Cardiac muscle cell (in vitro differentiated cells and primary cell): ENCODE measurements around the gene SLC25A30. TPM values are rescaled to one million over a fixed set of nuclear protein-coding genes. Genes with fewer than 3 reads are reported as not detected.

ENCODE experiments used
- DNase-seq, 2 donors: peaks; one replicate each; pipeline versions ENCODE4 v3.0.0 to v3.0.0-alpha.2; 2010 to 2017; ENCODE audit warnings: low read depth in 1 of 2, low spot score in 1 of 2
- H3K27ac ChIP-seq: fragments of 200-600 bp; sonication (generic); 2 replicates; pipeline ENCODE4 v1.5.1; 2016
- H3K27me3 ChIP-seq: fragments of 200-600 bp; sonication (generic); 2 replicates; pipeline ENCODE4 v1.6.0; 2016; ENCODE audit warnings: control low read depth
- H3K36me3 ChIP-seq: fragments of 200-600 bp; sonication (generic); 2 replicates; pipeline ENCODE4 v1.5.1; 2016; ENCODE audit warnings: control low read depth
- H3K4me1 ChIP-seq: fragments of 200-600 bp; sonication (generic); 2 replicates; pipeline ENCODE4 v1.8.1; 2017; ENCODE audit warnings: low read depth, mild to moderate bottlenecking, mixed run types
- H3K4me3 ChIP-seq: fragments of 200-600 bp; sonication (generic); 2 replicates; pipeline ENCODE4 v1.5.1; 2016; ENCODE audit warnings: mild to moderate bottlenecking
- H3K9me3 ChIP-seq: fragments of 200-600 bp; sonication (generic); 2 replicates; pipeline ENCODE4 v1.5.1; 2017; ENCODE audit warnings: low read depth, mild to moderate bottlenecking, control low read depth
- polyA plus RNA-seq: library from polyadenylated mRNA; unstranded; fragments of >200 nt; fragmentation: Nextera tagmentation; extraction: Ambion mirVana; gene quantifications from 2 replicates; pipeline ENCODE4 v1.2.1, GENCODE V29; 2016
- total RNA-seq: library from RNA; depleted of rRNA; stranded (reverse); fragments of >200 nt; gene quantifications from 2 replicates; pipeline ENCODE4 v1.2.3, GENCODE V29; 2016
- TF ChIP-seq, protein P1 (sequence below): IDR thresholded peaks from 2 replicates; pipeline ENCODE4 v1.5.1; 2012; ENCODE audit warnings: low read depth, mild to moderate bottlenecking, low read length

The SLC25A30 gene
- total and polyA plus RNA-seq, 2 experiments from 2014 or later = 7.4 to 8.6 TPM

DNA sequence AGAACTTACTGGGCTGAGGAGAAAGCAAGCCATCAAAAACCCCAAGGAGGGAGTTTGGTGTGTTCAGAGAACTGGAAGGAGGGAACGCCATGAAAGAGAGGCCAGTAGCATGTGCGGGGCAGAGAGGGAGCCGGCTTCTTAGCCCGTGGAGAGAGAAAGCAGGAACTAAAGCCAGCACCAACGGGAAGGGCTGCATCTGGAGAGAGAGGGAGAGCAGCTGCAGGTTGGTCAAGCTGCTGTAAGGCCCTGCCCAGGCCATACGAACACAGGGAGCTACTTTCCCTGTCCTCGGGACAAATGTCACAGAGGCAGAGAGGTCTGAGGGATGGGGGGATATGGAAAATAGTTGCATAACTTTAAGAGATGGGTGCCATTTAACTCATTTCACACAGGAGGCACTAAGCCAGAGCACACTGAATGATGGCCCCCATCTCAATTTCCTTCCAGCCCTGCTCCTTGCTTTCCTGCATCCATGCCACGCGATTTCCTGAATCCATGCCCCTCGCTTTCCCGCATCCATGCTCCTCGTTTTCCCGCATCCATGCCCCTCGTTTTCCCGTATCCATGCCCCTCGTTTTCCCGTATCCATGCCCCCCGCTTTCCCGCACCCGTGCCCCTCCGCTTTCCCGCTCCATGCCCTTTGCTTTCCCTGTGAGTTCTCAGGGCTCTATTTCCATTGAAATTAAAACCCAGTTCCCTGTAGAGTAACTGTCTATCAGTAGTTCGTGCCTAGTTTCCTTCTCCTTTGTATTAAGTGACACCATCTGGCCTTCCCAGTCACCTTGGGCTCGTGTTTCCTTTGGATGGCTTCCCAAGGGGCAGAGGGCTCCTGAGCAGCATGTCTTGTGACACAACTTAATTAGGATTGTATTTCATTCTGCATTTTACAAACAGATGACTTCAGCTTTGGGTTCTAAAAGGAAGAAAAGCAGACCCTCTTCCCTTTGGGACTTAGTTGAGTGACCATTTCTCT lies 45.7 kb downstream of the SLC25A30 start:
- TF ChIP-seq, protein P1, sequence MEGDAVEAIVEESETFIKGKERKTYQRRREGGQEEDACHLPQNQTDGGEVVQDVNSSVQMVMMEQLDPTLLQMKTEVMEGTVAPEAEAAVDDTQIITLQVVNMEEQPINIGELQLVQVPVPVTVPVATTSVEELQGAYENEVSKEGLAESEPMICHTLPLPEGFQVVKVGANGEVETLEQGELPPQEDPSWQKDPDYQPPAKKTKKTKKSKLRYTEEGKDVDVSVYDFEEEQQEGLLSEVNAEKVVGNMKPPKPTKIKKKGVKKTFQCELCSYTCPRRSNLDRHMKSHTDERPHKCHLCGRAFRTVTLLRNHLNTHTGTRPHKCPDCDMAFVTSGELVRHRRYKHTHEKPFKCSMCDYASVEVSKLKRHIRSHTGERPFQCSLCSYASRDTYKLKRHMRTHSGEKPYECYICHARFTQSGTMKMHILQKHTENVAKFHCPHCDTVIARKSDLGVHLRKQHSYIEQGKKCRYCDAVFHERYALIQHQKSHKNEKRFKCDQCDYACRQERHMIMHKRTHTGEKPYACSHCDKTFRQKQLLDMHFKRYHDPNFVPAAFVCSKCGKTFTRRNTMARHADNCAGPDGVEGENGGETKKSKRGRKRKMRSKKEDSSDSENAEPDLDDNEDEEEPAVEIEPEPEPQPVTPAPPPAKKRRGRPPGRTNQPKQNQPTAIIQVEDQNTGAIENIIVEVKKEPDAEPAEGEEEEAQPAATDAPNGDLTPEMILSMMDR = no peak
- DNase-seq = no peak
- Histone ChIP-seq H3K4me3 (no peak overlapping the region), H3K27ac (no peak overlapping the region), H3K36me3 (no peaks in the 10 kb centered on the region), H3K9me3 (no peaks in the 10 kb centered on the region), H3K27me3 (no peaks in the 10 kb centered on the region), H3K4me1 (no peaks in the 10 kb centered on the region)

DNA sequence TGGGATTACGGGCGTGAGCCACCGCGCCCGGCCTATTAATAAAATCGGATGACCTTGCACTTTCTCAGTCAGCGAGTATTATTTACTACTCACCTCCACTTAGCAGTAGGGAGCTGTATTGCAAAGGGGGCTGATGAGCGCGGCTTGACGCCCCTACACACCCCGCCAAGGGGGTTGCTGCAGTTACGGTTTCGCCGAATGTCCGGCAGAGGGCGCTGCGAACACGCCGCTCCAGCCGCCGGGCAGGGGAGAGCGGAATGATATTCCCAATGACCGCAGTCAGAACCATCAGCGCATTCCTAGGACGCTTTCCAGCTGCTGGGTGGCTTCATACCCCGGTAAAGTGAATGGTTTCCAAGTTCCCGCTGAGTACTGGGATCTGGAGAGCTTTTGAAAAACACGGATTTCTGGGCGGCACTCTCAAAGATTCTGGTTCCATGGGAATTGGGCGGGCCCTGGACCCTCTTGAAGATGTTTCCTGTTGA lies 47.2 kb downstream of the SLC25A30 start:
- H3K36me3 ChIP-seq = no peaks in the 10 kb centered on the region
- TF ChIP-seq, protein P1 = peak; percentile 94
- no peak overlapping the region for H3K4me3 ChIP-seq
- H3K4me1 ChIP-seq = no peaks in the 10 kb centered on the region
- H3K27me3 ChIP-seq = no peaks in the 10 kb centered on the region
- DNase-seq = peak; percentile 87 to 93
- no peak overlapping the region for H3K27ac ChIP-seq
- H3K9me3 ChIP-seq = no peaks in the 10 kb centered on the region

DNA sequence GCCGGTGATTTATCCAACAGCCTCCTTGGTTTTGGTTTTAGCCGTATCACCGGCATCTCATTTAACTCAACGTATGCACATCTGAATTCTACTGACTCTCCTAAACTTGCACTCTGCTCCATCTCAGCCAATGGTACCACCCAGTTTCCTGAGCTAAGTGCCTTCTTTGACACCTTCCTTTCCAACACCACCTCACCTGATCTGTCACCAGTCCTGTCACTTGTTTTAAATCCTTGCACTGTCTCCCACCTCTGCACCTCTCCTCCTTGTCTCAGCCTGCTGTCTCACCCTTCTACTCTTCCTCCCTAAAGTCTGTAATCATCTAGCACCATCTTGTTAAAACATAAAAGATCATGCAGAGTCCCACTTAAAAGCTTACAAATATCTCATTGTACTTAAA lies 49.1 kb downstream of the SLC25A30 start:
- H3K27ac ChIP-seq = no peak overlapping the region
- DNase-seq = no peak
- no peaks in the 10 kb centered on the region for H3K4me1 ChIP-seq

DNA sequence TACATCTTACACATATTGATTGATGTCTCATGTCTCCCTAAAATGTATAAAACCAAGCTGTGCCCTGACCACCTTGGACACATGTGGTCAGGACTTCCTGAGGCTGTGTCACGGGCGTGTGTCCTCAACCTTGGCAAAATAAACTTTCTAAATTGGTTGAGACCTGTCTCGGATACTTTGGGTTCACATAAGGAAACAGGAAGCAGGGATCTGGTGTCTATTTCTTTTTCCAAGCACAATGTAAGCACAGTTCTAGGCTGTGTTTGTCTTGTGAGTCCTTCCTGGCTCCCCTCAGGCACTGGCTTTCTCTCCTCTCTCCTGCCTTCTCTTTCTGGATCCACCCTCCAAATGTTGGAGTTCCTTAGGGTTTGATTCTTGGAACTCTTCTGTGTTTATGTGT lies 49.6 kb downstream of the SLC25A30 start:
- Histone ChIP-seq H3K9me3 (no peaks in the 10 kb centered on the region), H3K4me3 (no peak overlapping the region), H3K27me3 (no peaks in the 10 kb centered on the region), H3K36me3 (no peaks in the 10 kb centered on the region), H3K27ac (no peak overlapping the region), H3K4me1 (no peaks in the 10 kb centered on the region)
- TF ChIP-seq, protein P1 = no peak
- no peak for DNase-seq

More for the DNA sequence above, 49.1 kb downstream of the SLC25A30 start:
- H3K27me3 ChIP-seq = no peaks in the 10 kb centered on the region
- H3K4me3 ChIP-seq = no peak overlapping the region
- H3K36me3 ChIP-seq = no peaks in the 10 kb centered on the region
- H3K9me3 ChIP-seq = no peaks in the 10 kb centered on the region
- TF ChIP-seq, protein P1 = no peak

DNA sequence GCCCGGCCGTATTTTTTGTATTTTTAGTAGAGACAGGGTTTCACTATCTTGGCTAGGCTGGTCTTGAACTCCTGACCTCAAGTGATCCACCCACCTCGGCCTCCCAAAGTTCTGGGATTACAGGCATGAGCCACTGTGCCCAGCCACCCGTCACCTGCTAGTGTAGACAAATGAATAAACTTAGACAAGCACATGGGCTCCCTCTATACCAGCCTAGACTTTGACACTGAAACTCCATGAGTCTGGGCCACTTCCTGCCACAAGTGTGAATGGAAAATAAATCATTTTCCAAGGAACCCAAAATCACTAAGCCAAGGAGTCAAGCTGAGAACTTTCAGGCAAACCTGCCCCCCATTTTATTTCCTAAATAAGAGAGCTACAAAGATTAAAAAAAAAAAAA lies 50.2 kb downstream of the SLC25A30 start:
- Histone ChIP-seq H3K4me1 (no peaks in the 10 kb centered on the region), H3K27ac (no peak overlapping the region), H3K4me3 (no peak overlapping the region), H3K27me3 (no peaks in the 10 kb centered on the region), H3K36me3 (no peaks in the 10 kb centered on the region), H3K9me3 (no peaks in the 10 kb centered on the region)
- no peak for DNase-seq
- TF ChIP-seq, protein P1 = no peak
